HepG2 (cell line): Measurements from ENCODE around the gene MRRF. TPM values are rescaled to one million over a fixed set of nuclear protein-coding genes. Genes with fewer than 3 reads are reported as not detected.

Source experiments
- ARNT2 ChIP-seq: sonication (generic); formaldehyde crosslinking; IDR thresholded peaks from 2 replicates; pipeline ENCODE4 v1.8.0; 2022; ENCODE audit warnings: mild to moderate bottlenecking, low read depth, missing genetic modification reagents, moderate library complexity
- BCL6 ChIP-seq: IDR thresholded peaks from 2 replicates; pipeline ENCODE4 v1.6.1; 2016; ENCODE audit warnings: missing genetic modification reagents, missing compliant biosample characterization
- DR1 ChIP-seq: sonication (generic); formaldehyde crosslinking; IDR thresholded peaks from 2 replicates; pipeline ENCODE4 v1.8.0; 2021; ENCODE audit warnings: mild to moderate bottlenecking, missing genetic modification reagents, inconsistent platforms
- FLYWCH1 ChIP-seq: sonication (generic); formaldehyde crosslinking; IDR thresholded peaks from 2 replicates; pipeline ENCODE4 v1.8.1; 2023; ENCODE audit warnings: mild to moderate bottlenecking, missing genetic modification reagents
- FOXA1 ChIP-seq, 2 experiments: fragments of 450-650 bp in 1 of 2; sonication (generic) in 1 of 2; formaldehyde crosslinking in 1 of 2; IDR thresholded peaks; 2 replicates each; pipeline versions ENCODE4 v1.4.0 to v1.6.1; 2016 to 2020; ENCODE audit warnings: missing genetic modification reagents in 1 of 2
- FOXA3 ChIP-seq: IDR thresholded peaks from 2 replicates; pipeline ENCODE4 v1.6.1; 2016; ENCODE audit warnings: missing genetic modification reagents, missing compliant biosample characterization
- GABPB1 ChIP-seq: IDR thresholded peaks from 2 replicates; pipeline ENCODE4 v1.6.1; 2016; ENCODE audit warnings: mild to moderate bottlenecking, missing genetic modification reagents, moderate library complexity, missing compliant biosample characterization
- GTF3A ChIP-seq: sonication (generic); formaldehyde crosslinking; conservative IDR thresholded peaks from 2 replicates; pipeline ENCODE4 v1.4.0; 2020; ENCODE audit warnings: mild to moderate bottlenecking, missing genetic modification reagents
- HDAC2 ChIP-seq: sonication (generic); formaldehyde crosslinking; IDR thresholded peaks from 2 replicates; pipeline ENCODE4 v1.4.0; 2020; ENCODE audit warnings: missing genetic modification reagents
- JUNB ChIP-seq: sonication (generic); formaldehyde crosslinking; IDR thresholded peaks from 2 replicates; pipeline ENCODE4 v1.8.0; 2022; ENCODE audit warnings: missing genetic modification reagents, mild to moderate bottlenecking, borderline replicate concordance
- MXD4 ChIP-seq: IDR thresholded peaks from 2 replicates; pipeline ENCODE4 v1.6.1; 2016; ENCODE audit warnings: mild to moderate bottlenecking, missing biosample characterization, missing genetic modification reagents
- NFRKB ChIP-seq: fragments of 450-650 bp; IDR thresholded peaks from 2 replicates; pipeline ENCODE4 v1.6.1; 2017
- RARA ChIP-seq: IDR thresholded peaks from 2 replicates; pipeline ENCODE4 v1.6.1; 2016; ENCODE audit warnings: missing genetic modification reagents, missing compliant biosample characterization
- STAT5B ChIP-seq: sonication (generic); formaldehyde crosslinking; IDR thresholded peaks from 2 replicates; pipeline ENCODE4 v1.4.0; 2020; ENCODE audit warnings: missing genetic modification reagents
- TMF1 ChIP-seq: sonication (generic); formaldehyde crosslinking; IDR thresholded peaks from 2 replicates; pipeline ENCODE4 v1.8.1; 2022; ENCODE audit warnings: low read depth, missing genetic modification reagents
- YY1 ChIP-seq: IDR thresholded peaks from 2 replicates; pipeline ENCODE4 v1.6.1; 2011; ENCODE audit warnings: low read length, low read depth, moderate library complexity, mild to moderate bottlenecking; ENCODE audit not compliant: insufficient read depth, insufficient replicate concordance
- ZBTB1 ChIP-seq: sonication (generic); formaldehyde crosslinking; IDR thresholded peaks from 2 replicates; pipeline ENCODE4 v1.4.0; 2020; ENCODE audit warnings: missing genetic modification reagents, borderline replicate concordance
- ZBTB43 ChIP-seq: sonication (generic); formaldehyde crosslinking; conservative IDR thresholded peaks from 2 replicates; pipeline ENCODE4 v1.4.0; 2020; ENCODE audit warnings: missing genetic modification reagents
- ZBTB8A ChIP-seq: sonication (generic); formaldehyde crosslinking; IDR thresholded peaks from 2 replicates; pipeline ENCODE4 v1.4.0; 2020; ENCODE audit warnings: mild to moderate bottlenecking, low read depth, missing genetic modification reagents, borderline replicate concordance
- ZC3H13 ChIP-seq: sonication (generic); formaldehyde crosslinking; IDR thresholded peaks from 2 replicates; pipeline ENCODE4 v1.8.1; 2023; ENCODE audit warnings: mild to moderate bottlenecking, missing genetic modification reagents, moderate library complexity
- ZFP36L1 ChIP-seq: sonication (generic); formaldehyde crosslinking; IDR thresholded peaks from 2 replicates; pipeline ENCODE4 v1.8.0; 2022; ENCODE audit warnings: mild to moderate bottlenecking, missing genetic modification reagents, moderate library complexity
- ZKSCAN5 ChIP-seq: sonication (generic); formaldehyde crosslinking; IDR thresholded peaks from 2 replicates; pipeline ENCODE4 v1.5.1; 2020; ENCODE audit warnings: mild to moderate bottlenecking, missing genetic modification reagents
- ZNF225 ChIP-seq: sonication (generic); formaldehyde crosslinking; IDR thresholded peaks from 2 replicates; pipeline ENCODE4 v1.4.0; 2020; ENCODE audit warnings: mild to moderate bottlenecking, missing genetic modification reagents
- ZNF430 ChIP-seq: sonication (generic); formaldehyde crosslinking; IDR thresholded peaks from 2 replicates; pipeline ENCODE4 v1.9.0; 2021; ENCODE audit warnings: mild to moderate bottlenecking, missing genetic modification reagents
- ZNF549 ChIP-seq: sonication (generic); formaldehyde crosslinking; IDR thresholded peaks from 2 replicates; pipeline ENCODE4 v1.5.0; 2020; ENCODE audit warnings: missing genetic modification reagents
- ZNF598 ChIP-seq: sonication (generic); formaldehyde crosslinking; IDR thresholded peaks from 2 replicates; pipeline ENCODE4 v1.5.1; 2020; ENCODE audit warnings: mild to moderate bottlenecking, missing genetic modification reagents, borderline replicate concordance
- ZNF737 ChIP-seq: sonication (generic); formaldehyde crosslinking; IDR thresholded peaks from 2 replicates; pipeline ENCODE4 v1.5.0; 2020; ENCODE audit warnings: missing genetic modification reagents, mild to moderate bottlenecking, borderline replicate concordance
- ZNF816 ChIP-seq: sonication (generic); formaldehyde crosslinking; IDR thresholded peaks from 2 replicates; pipeline ENCODE4 v1.8.0; 2022; ENCODE audit warnings: missing genetic modification reagents, mild to moderate bottlenecking, borderline replicate concordance
- polyA plus RNA-seq, 8 experiments: library from polyadenylated mRNA; depleted of rRNA in 3 of 8; stranded (reverse) in 7 of 8; unstranded in 1 of 8; fragments of >200 nt; fragmentation: Illumina TruSeq in 4 of 8; extraction: Trizol in 4 of 8; gene quantifications; 2 replicates each; pipeline versions ENCODE4 v1.2.1 to v1.2.3, GENCODE V29; 2011 to 2016; ENCODE audit warnings: low read depth in 4 of 8, missing spikeins in 1 of 8, mixed read lengths in 1 of 8; ENCODE audit not compliant: insufficient read depth in 1 of 8
- total RNA-seq, 5 experiments: library from RNA; depleted of rRNA; stranded (reverse); fragments of >200 nt; fragmentation: Illumina TruSeq; extraction: Trizol; gene quantifications; 2 replicates each; pipeline ENCODE4 v1.2.3, GENCODE V29; 2016; ENCODE audit warnings: low read depth in 1 of 5
- TF ChIP-seq, protein P1 (sequence below): sonication (generic); formaldehyde crosslinking; conservative IDR thresholded peaks from 2 replicates; pipeline ENCODE4 v1.4.0; 2020; ENCODE audit warnings: mild to moderate bottlenecking, missing genetic modification reagents, moderate library complexity

MRRF gene
- total and polyA plus RNA-seq, 2 of the 13 experiments (the other 11 are each of a cell fraction or from before 2014, with no cell fraction given), result 37.3 to 44.3 TPM

- TF ChIP-seq ZBTB8A (CRISPR knock-in tag), result no peak
- no peak for TF ChIP-seq ARNT2
- no peak for TF ChIP-seq HDAC2 (CRISPR knock-in tag)
- TF ChIP-seq FOXA3 (CRISPR knock-in tag), result peak; percentile 51; the same call in 1 of the 2 replicates
- TF ChIP-seq RARA (CRISPR knock-in tag), result peak; percentile 81
- TF ChIP-seq ZBTB1 (CRISPR knock-in tag), result no peak
- no peak for TF ChIP-seq TMF1
- TF ChIP-seq ZNF430 (CRISPR knock-in tag), result no peak
- TF ChIP-seq FLYWCH1, result no peak
- no peak for TF ChIP-seq ZNF598
- no peak for TF ChIP-seq ZBTB43 (CRISPR knock-in tag)
- TF ChIP-seq ZNF737 (CRISPR knock-in tag), result no peak
- TF ChIP-seq ZFP36L1 (CRISPR knock-in tag), result no peak
- TF ChIP-seq STAT5B (CRISPR knock-in tag), result no peak
- TF ChIP-seq NFRKB, result no peak
- TF ChIP-seq FOXA1 (IDR thresholded peaks at IDR 0.05), result no peak
- no peak for TF ChIP-seq FOXA1 (CRISPR knock-in tag; IDR thresholded peaks at IDR 0.05)
- no peak for TF ChIP-seq ZNF549 (CRISPR knock-in tag)
- no peak for TF ChIP-seq MXD4 (CRISPR knock-in tag)
- TF ChIP-seq DR1 (CRISPR knock-in tag), result no peak
- no peak for TF ChIP-seq JUNB (CRISPR knock-in tag)
- no peak for TF ChIP-seq ZKSCAN5 (CRISPR knock-in tag)
- TF ChIP-seq ZNF816 (CRISPR knock-in tag), result no peak
- TF ChIP-seq YY1, result no peak
- TF ChIP-seq, protein P1, sequence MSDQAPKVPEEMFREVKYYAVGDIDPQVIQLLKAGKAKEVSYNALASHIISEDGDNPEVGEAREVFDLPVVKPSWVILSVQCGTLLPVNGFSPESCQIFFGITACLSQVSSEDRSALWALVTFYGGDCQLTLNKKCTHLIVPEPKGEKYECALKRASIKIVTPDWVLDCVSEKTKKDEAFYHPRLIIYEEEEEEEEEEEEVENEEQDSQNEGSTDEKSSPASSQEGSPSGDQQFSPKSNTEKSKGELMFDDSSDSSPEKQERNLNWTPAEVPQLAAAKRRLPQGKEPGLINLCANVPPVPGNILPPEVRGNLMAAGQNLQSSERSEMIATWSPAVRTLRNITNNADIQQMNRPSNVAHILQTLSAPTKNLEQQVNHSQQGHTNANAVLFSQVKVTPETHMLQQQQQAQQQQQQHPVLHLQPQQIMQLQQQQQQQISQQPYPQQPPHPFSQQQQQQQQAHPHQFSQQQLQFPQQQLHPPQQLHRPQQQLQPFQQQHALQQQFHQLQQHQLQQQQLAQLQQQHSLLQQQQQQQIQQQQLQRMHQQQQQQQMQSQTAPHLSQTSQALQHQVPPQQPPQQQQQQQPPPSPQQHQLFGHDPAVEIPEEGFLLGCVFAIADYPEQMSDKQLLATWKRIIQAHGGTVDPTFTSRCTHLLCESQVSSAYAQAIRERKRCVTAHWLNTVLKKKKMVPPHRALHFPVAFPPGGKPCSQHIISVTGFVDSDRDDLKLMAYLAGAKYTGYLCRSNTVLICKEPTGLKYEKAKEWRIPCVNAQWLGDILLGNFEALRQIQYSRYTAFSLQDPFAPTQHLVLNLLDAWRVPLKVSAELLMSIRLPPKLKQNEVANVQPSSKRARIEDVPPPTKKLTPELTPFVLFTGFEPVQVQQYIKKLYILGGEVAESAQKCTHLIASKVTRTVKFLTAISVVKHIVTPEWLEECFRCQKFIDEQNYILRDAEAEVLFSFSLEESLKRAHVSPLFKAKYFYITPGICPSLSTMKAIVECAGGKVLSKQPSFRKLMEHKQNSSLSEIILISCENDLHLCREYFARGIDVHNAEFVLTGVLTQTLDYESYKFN, result peak; percentile 56; the same call in 1 of the 2 replicates
- TF ChIP-seq BCL6 (CRISPR knock-in tag), result 0 out of 2 replicates have a peak, but pooled peaks have one; percentile 14
- TF ChIP-seq ZC3H13, result no peak
- TF ChIP-seq GTF3A (CRISPR knock-in tag), result no peak
- no peak for TF ChIP-seq GABPB1
- TF ChIP-seq ZNF225 (CRISPR knock-in tag), result no peak
Measured at GRCh38 chr9:122276096-122276495, 11.4 kb downstream of the MRRF start (continued).
